ENCODE data around the gene PAX6. TPM values are rescaled to one million over a fixed set of nuclear protein-coding genes. Genes with fewer than 3 reads are reported as not detected.

Gene PAX6
- total RNA-seq, 1 donor from 2014 or later, result not detected

GRCh38 chr11:31830406-31830805, 19.3 kb upstream of the PAX6 start:
- Mint-ChIP-seq H3K36me3 (ENCODE audit: low read depth) (no peaks in the 10 kb centered on the region), H3K4me1 (no peaks in the 10 kb centered on the region), H3K4me3 (no peak overlapping the region), H3K27me3 (peaks cover 36% of the 10 kb centered on the region), H3K27ac (no peak overlapping the region), H3K9me3 (no peaks in the 10 kb centered on the region)
- CTCF ChIA-PET, result no interaction called here
- ATAC-seq (ENCODE audit: low read depth) (no peak), DNase-seq (no peak)
- no peak for TF ChIP-seq CTCF (IDR thresholded peaks at IDR 0.05)
- intact Hi-C loops (cut with micrococcal nuclease), result loop anchor here (5.0 kb wide), 1 partner anchor 33 kb away; no protein-coding TSS in a partner anchor
- POLR2A ChIA-PET, result no interaction called here

GRCh38 chr11:31828217-31828616, 17.1 kb upstream of the PAX6 start:
- intact Hi-C loops (cut with micrococcal nuclease), result no loop called here
- Mint-ChIP-seq H3K9me3 (no peaks in the 10 kb centered on the region), H3K4me1 (no peaks in the 10 kb centered on the region), H3K4me3 (no peak overlapping the region), H3K27me3 (peaks cover 47% of the 10 kb centered on the region), H3K27ac (no peak overlapping the region), H3K36me3 (ENCODE audit: low read depth) (no peaks in the 10 kb centered on the region)
- POLR2A ChIA-PET, result no interaction called here
- CTCF ChIA-PET, result no interaction called here
- no peak for TF ChIP-seq CTCF (IDR thresholded peaks at IDR 0.05)
- no peak for ATAC-seq (ENCODE audit: low read depth)
- no peak for DNase-seq

GRCh38 chr11:31827455-31828206, 16.5 kb upstream of the PAX6 start:
- POLR2A ChIA-PET, result no interaction called here
- no peak for TF ChIP-seq CTCF (IDR thresholded peaks at IDR 0.05)
- peaks cover 53% of the 10 kb centered on the region for H3K27me3 Mint-ChIP-seq
- CTCF ChIA-PET, result no interaction called here
- H3K27ac Mint-ChIP-seq, result no peak overlapping the region
- H3K36me3 Mint-ChIP-seq (ENCODE audit: low read depth), result no peaks in the 10 kb centered on the region
- no peaks in the 10 kb centered on the region for H3K9me3 Mint-ChIP-seq
- no peak overlapping the region for H3K4me3 Mint-ChIP-seq
- DNase-seq (no peak), ATAC-seq (ENCODE audit: low read depth) (no peak)
- intact Hi-C loops (cut with micrococcal nuclease), result no loop called here
- no peaks in the 10 kb centered on the region for H3K4me1 Mint-ChIP-seq

GRCh38 chr11:31826536-31827438, 15.7 kb upstream of the PAX6 start:
- Mint-ChIP-seq H3K27ac (no peak overlapping the region), H3K4me1 (no peaks in the 10 kb centered on the region), H3K36me3 (ENCODE audit: low read depth) (no peaks in the 10 kb centered on the region), H3K9me3 (no peaks in the 10 kb centered on the region), H3K27me3 (peaks cover 59% of the 10 kb centered on the region), H3K4me3 (no peak overlapping the region)
- no peak for TF ChIP-seq CTCF (IDR thresholded peaks at IDR 0.05)
- intact Hi-C loops (cut with micrococcal nuclease), result no loop called here
- no peak for ATAC-seq (ENCODE audit: low read depth)
- ChIA-PET CTCF (no interaction called here), POLR2A (no interaction called here)
- no peak for DNase-seq

- ChIA-PET POLR2A (no interaction called here), CTCF (no interaction called here)
- Mint-ChIP-seq H3K9me3 (no peaks in the 10 kb centered on the region), H3K4me3 (no peak overlapping the region), H3K4me1 (no peaks in the 10 kb centered on the region), H3K27ac (no peak overlapping the region), H3K36me3 (ENCODE audit: low read depth) (no peaks in the 10 kb centered on the region), H3K27me3 (peaks cover 66% of the 10 kb centered on the region)
- intact Hi-C loops (cut with micrococcal nuclease), result no loop called here
- no peak for TF ChIP-seq CTCF (IDR thresholded peaks at IDR 0.05)
- DNase-seq, result no peak
- no peak for ATAC-seq (ENCODE audit: low read depth)
These were observed 14.8 kb upstream of the PAX6 start for GRCh38 chr11:31825838-31826484.

Measured in activated B cell treated with CpG ODN at 0.5 μM for 24 hours (primary cell).